Glutamatergic neuron (in vitro differentiated cells): ENCODE measurements around the gene ANKRD10. TPM values are rescaled to one million over a fixed set of nuclear protein-coding genes. Genes with fewer than 3 reads are reported as not detected.

Source experiments
- DNase-seq: peaks from one replicate; pipeline ENCODE4 v3.0.0; 2022
- H3K27ac Mint-ChIP-seq: one replicate; pipeline ENCODE4 v1.8.0; 2020; ENCODE audit warnings: mild to moderate bottlenecking, mixed read lengths, inconsistent platforms; ENCODE audit not compliant: unreplicated experiment
- H3K27me3 Mint-ChIP-seq: one replicate; pipeline ENCODE4 v1.8.0; 2020; ENCODE audit warnings: mild to moderate bottlenecking, moderate library complexity, mixed read lengths, inconsistent platforms; ENCODE audit not compliant: unreplicated experiment
- H3K36me3 Mint-ChIP-seq: one replicate; pipeline ENCODE4 v1.8.0; 2020; ENCODE audit warnings: mild to moderate bottlenecking, mixed read lengths, inconsistent platforms; ENCODE audit not compliant: unreplicated experiment
- H3K4me1 Mint-ChIP-seq: one replicate; pipeline ENCODE4 v1.8.0; 2020; ENCODE audit warnings: mild to moderate bottlenecking, low read depth, mixed read lengths, inconsistent platforms; ENCODE audit not compliant: unreplicated experiment
- H3K4me3 Mint-ChIP-seq: one replicate; pipeline ENCODE4 v1.8.0; 2020; ENCODE audit warnings: mild to moderate bottlenecking, mixed read lengths, inconsistent platforms; ENCODE audit not compliant: unreplicated experiment
- H3K9me3 Mint-ChIP-seq: one replicate; pipeline ENCODE4 v1.8.0; 2020; ENCODE audit warnings: mild to moderate bottlenecking, moderate library complexity, mixed read lengths, inconsistent platforms; ENCODE audit not compliant: unreplicated experiment
- total RNA-seq: library from RNA; stranded (reverse); fragmentation: NEBNext Ultra II Directional; extraction: Animal tissue kit (Norgen Biotek cat#: 25700); gene quantifications from one replicate; pipeline ENCODE4 v1.2.1, GENCODE V29; 2021; ENCODE audit not compliant: unreplicated experiment
- TF ChIP-seq, protein P1 (sequence below): fragments of 200-600 bp; sonication (generic); IDR thresholded peaks from one replicate; pipeline ENCODE4 v1.5.0; 2021; ENCODE audit not compliant: partially characterized antibody, unreplicated experiment

The ANKRD10 gene
- total RNA-seq, 1 donor from 2014 or later = 188 TPM

DNA sequence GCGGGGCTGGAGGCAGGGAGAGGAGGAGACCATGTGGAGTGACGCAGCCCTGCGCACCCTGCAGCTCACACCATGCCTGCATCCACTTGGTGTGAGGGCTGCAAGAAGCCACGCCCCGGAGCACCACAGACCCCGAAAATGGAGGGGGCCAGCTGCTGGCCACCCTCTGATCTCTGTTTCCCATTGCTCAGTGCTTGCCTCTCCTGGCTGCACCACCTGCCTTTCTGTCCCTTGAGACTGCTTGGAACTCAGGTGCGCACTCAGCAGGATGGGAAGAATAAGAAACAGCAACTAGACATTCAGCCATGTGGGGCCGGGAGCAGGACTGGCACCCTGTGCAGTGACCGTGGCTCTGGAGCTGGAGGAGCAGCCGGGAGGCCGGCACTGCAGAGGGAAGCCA, 64.0 kb downstream of the ANKRD10 start:
- TF ChIP-seq, protein P1, sequence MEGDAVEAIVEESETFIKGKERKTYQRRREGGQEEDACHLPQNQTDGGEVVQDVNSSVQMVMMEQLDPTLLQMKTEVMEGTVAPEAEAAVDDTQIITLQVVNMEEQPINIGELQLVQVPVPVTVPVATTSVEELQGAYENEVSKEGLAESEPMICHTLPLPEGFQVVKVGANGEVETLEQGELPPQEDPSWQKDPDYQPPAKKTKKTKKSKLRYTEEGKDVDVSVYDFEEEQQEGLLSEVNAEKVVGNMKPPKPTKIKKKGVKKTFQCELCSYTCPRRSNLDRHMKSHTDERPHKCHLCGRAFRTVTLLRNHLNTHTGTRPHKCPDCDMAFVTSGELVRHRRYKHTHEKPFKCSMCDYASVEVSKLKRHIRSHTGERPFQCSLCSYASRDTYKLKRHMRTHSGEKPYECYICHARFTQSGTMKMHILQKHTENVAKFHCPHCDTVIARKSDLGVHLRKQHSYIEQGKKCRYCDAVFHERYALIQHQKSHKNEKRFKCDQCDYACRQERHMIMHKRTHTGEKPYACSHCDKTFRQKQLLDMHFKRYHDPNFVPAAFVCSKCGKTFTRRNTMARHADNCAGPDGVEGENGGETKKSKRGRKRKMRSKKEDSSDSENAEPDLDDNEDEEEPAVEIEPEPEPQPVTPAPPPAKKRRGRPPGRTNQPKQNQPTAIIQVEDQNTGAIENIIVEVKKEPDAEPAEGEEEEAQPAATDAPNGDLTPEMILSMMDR = no peak
- no peak for DNase-seq

DNA sequence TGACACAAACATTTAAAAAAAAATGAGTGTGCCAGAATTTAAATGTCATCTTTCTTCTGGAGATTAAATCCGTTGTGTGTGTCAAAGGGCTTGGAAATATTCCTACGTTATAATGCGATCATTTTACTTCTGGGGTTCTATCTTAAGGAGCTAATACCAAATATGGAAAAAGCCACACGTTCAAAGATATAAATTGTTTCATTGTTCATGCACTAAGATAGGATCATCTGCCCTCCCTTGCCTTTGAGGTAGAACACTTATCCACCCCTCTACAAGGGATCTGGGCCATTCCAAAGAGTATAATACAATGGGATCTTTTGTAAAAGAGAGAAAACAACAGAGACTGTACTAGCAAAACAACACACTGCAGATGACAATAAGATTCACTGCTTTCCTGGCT, 64.9 kb downstream of the ANKRD10 start:
- Mint-ChIP-seq H3K36me3 (peaks cover 4% of the 10 kb centered on the region), H3K27me3 (no peaks in the 10 kb centered on the region), H3K9me3 (peaks cover 2% of the 10 kb centered on the region), H3K27ac (no peak overlapping the region), H3K4me3 (no peak overlapping the region), H3K4me1 (peaks cover 12% of the 10 kb centered on the region)
- TF ChIP-seq, protein P1 = no peak
- DNase-seq = no peak

More for the DNA sequence above, 64.0 kb downstream of the ANKRD10 start:
- no peak overlapping the region for H3K4me3 Mint-ChIP-seq
- peaks cover 2% of the 10 kb centered on the region for H3K9me3 Mint-ChIP-seq
- H3K27me3 Mint-ChIP-seq = peaks cover 2% of the 10 kb centered on the region
- peaks cover 4% of the 10 kb centered on the region for H3K36me3 Mint-ChIP-seq
- H3K4me1 Mint-ChIP-seq = peaks cover 12% of the 10 kb centered on the region
- no peak overlapping the region for H3K27ac Mint-ChIP-seq

DNA sequence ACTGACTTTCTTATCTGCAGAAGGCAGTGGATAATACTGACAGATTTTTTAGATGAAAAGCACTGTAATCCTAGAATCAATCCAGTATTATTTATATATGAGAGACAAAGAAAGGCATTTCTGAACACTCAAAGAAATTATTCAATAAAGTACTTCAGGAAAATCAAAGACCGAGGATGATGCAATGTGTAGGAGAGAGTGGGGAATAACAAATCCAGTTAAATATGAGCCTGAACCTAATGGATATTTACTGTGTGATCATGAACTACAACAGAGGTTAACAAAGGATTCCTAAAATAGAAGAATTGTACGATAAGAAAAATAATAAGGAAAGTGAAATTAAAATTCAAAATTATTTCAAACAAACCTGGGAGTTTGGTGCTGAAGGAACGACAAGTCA, 69.3 kb downstream of the ANKRD10 start:
- DNase-seq = no peak
- Mint-ChIP-seq H3K4me1 (peaks cover 4% of the 10 kb centered on the region), H3K9me3 (peaks cover 2% of the 10 kb centered on the region), H3K36me3 (peaks cover 13% of the 10 kb centered on the region), H3K27me3 (peaks cover 3% of the 10 kb centered on the region), H3K27ac (no peak overlapping the region), H3K4me3 (no peak overlapping the region)
- TF ChIP-seq, protein P1 = no peak

DNA sequence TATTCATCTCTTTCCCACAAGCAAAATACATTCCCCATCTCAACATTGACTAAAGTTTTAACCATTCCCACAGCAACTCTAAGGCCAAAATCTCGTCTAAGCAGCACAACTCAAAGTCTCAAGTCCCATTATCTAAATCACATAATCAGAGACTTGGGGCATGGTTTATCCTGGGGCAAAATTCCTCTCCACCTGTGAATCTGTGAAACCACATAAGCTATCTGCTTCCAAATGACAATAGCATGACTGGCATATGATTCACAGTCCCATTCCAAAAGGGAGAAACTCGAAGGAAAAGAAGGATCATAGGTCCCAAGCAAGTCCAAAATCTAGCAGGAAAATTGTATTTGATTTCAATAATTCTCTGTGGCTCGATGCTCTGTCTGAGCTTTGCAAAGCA, 73.0 kb downstream of the ANKRD10 start:
- Mint-ChIP-seq H3K4me3 (no peak overlapping the region), H3K4me1 (no peaks in the 10 kb centered on the region), H3K27me3 (peaks cover 3% of the 10 kb centered on the region), H3K9me3 (no peaks in the 10 kb centered on the region), H3K27ac (no peak overlapping the region), H3K36me3 (peaks cover 13% of the 10 kb centered on the region)
- TF ChIP-seq, protein P1 = no peak
- DNase-seq = no peak

DNA sequence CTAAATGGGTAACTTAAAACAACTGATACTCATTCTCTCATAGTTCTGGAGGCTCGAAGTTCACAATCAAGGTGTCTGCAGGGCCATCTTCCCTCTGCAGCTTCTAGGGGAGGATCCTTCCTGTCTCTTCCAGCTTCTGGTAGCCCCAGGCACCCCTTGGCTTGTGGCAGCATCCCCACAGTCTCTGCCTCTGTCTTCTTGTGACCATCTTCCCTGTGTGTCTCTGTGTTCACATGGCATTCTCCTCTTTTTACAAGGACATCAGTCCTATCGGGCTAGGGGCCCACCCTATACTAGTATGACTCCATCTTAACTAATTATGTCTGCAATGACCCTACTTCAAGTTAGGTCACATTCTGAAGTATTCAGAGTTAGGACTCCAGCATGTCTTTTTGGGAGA, 73.5 kb downstream of the ANKRD10 start:
- no peak overlapping the region for H3K4me3 Mint-ChIP-seq
- no peak for DNase-seq
- H3K27me3 Mint-ChIP-seq = peaks cover 3% of the 10 kb centered on the region
- TF ChIP-seq, protein P1 = no peak
- no peaks in the 10 kb centered on the region for H3K4me1 Mint-ChIP-seq
- H3K36me3 Mint-ChIP-seq = peaks cover 13% of the 10 kb centered on the region
- no peaks in the 10 kb centered on the region for H3K9me3 Mint-ChIP-seq
- H3K27ac Mint-ChIP-seq = no peak overlapping the region
